Esophagus (tissue), 2 donors: Measurements from ENCODE around the gene PAGE1. TPM values are rescaled to one million over a fixed set of nuclear protein-coding genes. Genes with fewer than 3 reads are reported as not detected.

ENCODE experiments used
- H3K27ac ChIP-seq, 2 donors: one replicate each; pipeline ENCODE4 v1.5.1; 2013; ENCODE audit warnings: low read depth in 2 of 2, mild to moderate bottlenecking in 2 of 2, inconsistent platforms in 1 of 2, low read length in 1 of 2, moderate library complexity in 1 of 2
- H3K27me3 ChIP-seq, 2 donors: one replicate each; pipeline ENCODE4 v1.6.1; 2013; ENCODE audit warnings: low read length in 2 of 2, control low read depth in 1 of 2, mild to moderate bottlenecking in 1 of 2; ENCODE audit not compliant: insufficient read depth in 2 of 2, control insufficient read depth in 1 of 2
- H3K36me3 ChIP-seq, 2 donors: one replicate each; pipeline ENCODE4 v1.6.1; 2013; ENCODE audit warnings: low read length in 1 of 2; ENCODE audit not compliant: control insufficient read depth in 2 of 2, insufficient read depth in 2 of 2
- H3K4me1 ChIP-seq, 2 donors: one replicate each; pipeline ENCODE4 v1.6.1; 2013; ENCODE audit warnings: low read length in 1 of 2; ENCODE audit not compliant: control insufficient read depth in 2 of 2, insufficient read depth in 2 of 2
- H3K4me3 ChIP-seq, 2 donors: one replicate each; pipeline ENCODE4 v1.5.1; 2013; ENCODE audit warnings: low read length in 2 of 2, mild to moderate bottlenecking in 2 of 2, low read depth in 1 of 2, moderate library complexity in 1 of 2
- H3K9me3 ChIP-seq, 2 donors: one replicate each; pipeline ENCODE4 v1.6.1; 2013; ENCODE audit warnings: mild to moderate bottlenecking in 2 of 2, low read depth in 1 of 2, low read length in 1 of 2, moderate library complexity in 1 of 2; ENCODE audit not compliant: control insufficient read depth in 2 of 2, insufficient read depth in 1 of 2
- WGBS, 2 donors: extraction: QIAGEN DNeasy Blood & Tissue Kit; methylation state at CpG; one replicate each; pipeline ENCODE4 v1.1.7; 2013; 5-methylcytosine and 5-hydroxymethylcytosine counted together
- polyA plus RNA-seq, 2 donors: library from polyadenylated mRNA; stranded (reverse); fragments of 200-250 nt; gene quantifications; one replicate each; pipeline ENCODE4 v1.2.3, GENCODE V29; 2013
- donor health status: healthy with polysubstance abuse.
- donor health status: Bipolar disorder and iron deficiency.

Gene PAGE1
- polyA plus RNA-seq, 2 donors, result not detected

GRCh38 chrX:49704691-49705404 lies 9.1 kb upstream of the PAGE1 start:
- no peak overlapping the region for H3K27ac ChIP-seq
- H3K27me3 ChIP-seq, result peaks cover 0 to 10% of the 10 kb centered on the region in 2 donors
- no peaks in the 10 kb centered on the region for H3K36me3 ChIP-seq
- WGBS, 2 donors, result 41 to 42% methylated on average over 8 of the region's 8 CpGs
- H3K9me3 ChIP-seq, result no peaks in the 10 kb centered on the region
- H3K4me3 ChIP-seq, result no peak overlapping the region
- H3K4me1 ChIP-seq, result no peaks in the 10 kb centered on the region

- Histone ChIP-seq H3K27me3 (peaks cover 0 to 10% of the 10 kb centered on the region in 2 donors), H3K36me3 (no peaks in the 10 kb centered on the region), H3K27ac (no peak overlapping the region), H3K9me3 (no peaks in the 10 kb centered on the region), H3K4me3 (no peak overlapping the region), H3K4me1 (no peaks in the 10 kb centered on the region)
- 57 to 60% methylated on average over 5 of the region's 5 CpGs for WGBS, 2 donors
Measured at GRCh38 chrX:49701933-49702332, 6.1 kb upstream of the PAGE1 start.

GRCh38 chrX:49701323-49701722 lies 5.5 kb upstream of the PAGE1 start:
- no peak overlapping the region for H3K27ac ChIP-seq
- peaks cover 0 to 8% of the 10 kb centered on the region in 2 donors for H3K27me3 ChIP-seq
- no peak overlapping the region for H3K4me3 ChIP-seq
- H3K4me1 ChIP-seq, result no peaks in the 10 kb centered on the region
- H3K36me3 ChIP-seq, result no peaks in the 10 kb centered on the region
- H3K9me3 ChIP-seq, result no peaks in the 10 kb centered on the region

GRCh38 chrX:49675075-49675719 lies 20.6 kb downstream of the PAGE1 start:
- no peaks in the 10 kb centered on the region for H3K27me3 ChIP-seq
- no peak overlapping the region for H3K4me3 ChIP-seq
- 83 to 84% methylated on average over 2 of the region's 2 CpGs for WGBS, 2 donors

GRCh38 chrX:49673394-49673793 lies 22.4 kb downstream of the PAGE1 start:
- WGBS, 2 donors, result 83 to 92% methylated on average over 12 of the region's 12 CpGs
- H3K9me3 ChIP-seq, result no peaks in the 10 kb centered on the region
- no peak overlapping the region for H3K4me3 ChIP-seq
- H3K36me3 ChIP-seq, result no peaks in the 10 kb centered on the region
- no peak overlapping the region for H3K27ac ChIP-seq
- no peaks in the 10 kb centered on the region for H3K4me1 ChIP-seq
- no peaks in the 10 kb centered on the region for H3K27me3 ChIP-seq

More at GRCh38 chrX:49675075-49675719, 20.6 kb downstream of the PAGE1 start:
- no peak overlapping the region for H3K27ac ChIP-seq
- no peaks in the 10 kb centered on the region for H3K9me3 ChIP-seq
- no peaks in the 10 kb centered on the region for H3K4me1 ChIP-seq
- H3K36me3 ChIP-seq, result no peaks in the 10 kb centered on the region

GRCh38 chrX:49664824-49665223 lies 31.0 kb downstream of the PAGE1 start:
- Histone ChIP-seq H3K4me3 (no peak overlapping the region), H3K36me3 (no peaks in the 10 kb centered on the region), H3K27ac (no peak overlapping the region), H3K27me3 (no peaks in the 10 kb centered on the region), H3K4me1 (no peaks in the 10 kb centered on the region), H3K9me3 (no peaks in the 10 kb centered on the region)
- 81 to 85% methylated on average over 10 of the region's 10 CpGs for WGBS, 2 donors

GRCh38 chrX:49661881-49662280 lies 33.9 kb downstream of the PAGE1 start:
- Histone ChIP-seq H3K4me3 (no peak overlapping the region), H3K27ac (no peak overlapping the region), H3K27me3 (no peaks in the 10 kb centered on the region), H3K9me3 (no peaks in the 10 kb centered on the region), H3K4me1 (no peaks in the 10 kb centered on the region), H3K36me3 (no peaks in the 10 kb centered on the region)
- WGBS, 2 donors, result 90 to 95% methylated on average over 4 of the region's 4 CpGs

GRCh38 chrX:49659771-49660170 lies 36.0 kb downstream of the PAGE1 start:
- H3K36me3 ChIP-seq, result no peaks in the 10 kb centered on the region
- WGBS, 2 donors, result 61 to 68% methylated on average over 4 of the region's 4 CpGs

GRCh38 chrX:49656533-49656932 lies 39.3 kb downstream of the PAGE1 start:
- H3K9me3 ChIP-seq, result no peaks in the 10 kb centered on the region
- WGBS, 2 donors, result 74 to 81% methylated on average over 3 of the region's 3 CpGs
- no peaks in the 10 kb centered on the region for H3K36me3 ChIP-seq
- H3K27me3 ChIP-seq, result no peaks in the 10 kb centered on the region
- no peaks in the 10 kb centered on the region for H3K4me1 ChIP-seq
- no peak overlapping the region for H3K4me3 ChIP-seq
- no peak overlapping the region for H3K27ac ChIP-seq

More at GRCh38 chrX:49659771-49660170, 36.0 kb downstream of the PAGE1 start:
- Histone ChIP-seq H3K27ac (no peak overlapping the region), H3K9me3 (no peaks in the 10 kb centered on the region), H3K27me3 (no peaks in the 10 kb centered on the region), H3K4me3 (no peak overlapping the region), H3K4me1 (no peaks in the 10 kb centered on the region)
